GM18498 (cell line): ENCODE results near the gene RAPGEF5.

Experiments used
- ATAC-seq: cut with Tn5 transposase; IDR thresholded peaks from one replicate; pipeline ENCODE4 v1.9.1; 2021; ENCODE audit warnings: mild to moderate bottlenecking, moderate library complexity; ENCODE audit not compliant: unreplicated experiment

RAPGEF5 gene

GRCh38 chr7:22229148-22229547, 127.8 kb downstream of the RAPGEF5 start:
- ATAC-seq = no peak

DNA sequence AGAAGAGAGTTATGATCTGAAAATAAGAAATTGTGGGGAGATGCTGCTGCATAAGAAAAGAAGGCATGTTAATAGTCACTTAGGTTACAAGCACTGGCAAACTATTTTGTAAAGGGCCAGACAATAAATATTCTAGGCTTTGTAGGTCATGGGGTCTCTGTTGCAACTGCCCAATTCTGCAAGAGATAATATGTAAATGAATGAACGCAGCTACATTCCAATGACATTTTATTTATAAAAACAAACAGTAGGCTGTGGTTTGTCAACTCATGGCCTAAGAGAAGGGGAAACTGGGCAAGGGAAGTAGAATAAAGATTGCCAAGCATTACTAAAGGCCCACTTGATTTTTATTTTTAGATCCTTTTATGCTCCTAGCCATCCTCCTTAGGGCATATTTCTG, 133.1 kb downstream of the RAPGEF5 start:
- ATAC-seq = no peak

- ATAC-seq = no peak
Observed at GRCh38 chr7:22220941-22221340, 136.0 kb downstream of the RAPGEF5 start.

DNA sequence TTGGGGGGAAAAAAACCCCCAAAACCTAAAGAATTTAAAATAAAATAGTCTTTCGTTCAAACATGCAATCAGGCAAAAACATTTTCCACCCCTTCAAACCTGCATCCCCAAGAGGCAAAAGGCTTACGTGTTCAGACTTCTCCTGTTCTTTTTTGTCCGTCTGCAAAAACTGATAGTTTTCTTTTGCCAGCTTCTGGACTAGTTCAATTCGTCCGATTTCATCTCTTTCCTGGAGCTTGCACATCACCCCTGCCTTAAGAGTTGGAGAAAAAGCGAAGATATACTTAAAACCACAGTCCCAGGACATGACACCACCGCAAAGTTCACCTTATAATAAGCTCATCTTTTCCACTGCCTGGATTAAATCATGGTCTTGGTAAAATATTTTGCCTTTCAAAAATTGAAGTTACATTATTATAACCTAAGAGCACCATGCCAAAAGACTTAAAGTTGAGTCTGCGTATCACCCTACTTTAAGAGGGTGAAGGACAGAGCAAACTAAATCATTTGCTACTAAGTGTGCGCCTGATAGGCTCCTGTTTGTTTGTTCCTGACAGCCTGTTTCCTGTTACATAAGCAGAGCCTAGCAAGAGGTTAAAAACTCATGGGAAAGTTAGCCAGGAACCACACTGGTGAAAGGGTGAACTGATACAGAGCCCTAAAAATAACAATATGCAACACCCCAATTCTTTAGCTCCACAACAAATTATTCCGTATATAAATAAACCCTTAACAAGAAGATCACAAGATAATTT, 137.0 kb downstream of the RAPGEF5 start:
- ATAC-seq = no peak

DNA sequence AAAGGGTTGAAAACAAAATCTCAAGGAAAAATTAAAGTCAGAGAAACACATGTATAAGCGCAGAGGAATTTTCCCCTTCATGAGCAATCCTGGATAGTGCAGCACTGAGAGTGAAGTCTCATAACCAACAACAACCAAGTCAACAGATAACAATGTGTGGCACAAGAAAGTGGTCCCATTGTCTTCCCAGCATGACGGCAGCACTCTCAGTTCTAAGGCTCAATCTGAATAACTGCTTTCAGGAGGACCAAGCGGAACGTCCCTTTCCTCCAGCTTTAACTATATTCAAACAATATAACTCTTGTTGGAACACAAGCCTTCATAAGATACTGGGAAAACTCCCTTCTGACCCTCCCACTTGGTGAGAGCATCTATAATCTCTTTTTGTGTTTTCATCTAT, 137.9 kb downstream of the RAPGEF5 start:
- no peak for ATAC-seq

GRCh38 chr7:22216832-22217475, 140.0 kb downstream of the RAPGEF5 start:
- ATAC-seq = no peak

- no peak for ATAC-seq
Observed at GRCh38 chr7:22216309-22216708, 140.6 kb downstream of the RAPGEF5 start.

DNA sequence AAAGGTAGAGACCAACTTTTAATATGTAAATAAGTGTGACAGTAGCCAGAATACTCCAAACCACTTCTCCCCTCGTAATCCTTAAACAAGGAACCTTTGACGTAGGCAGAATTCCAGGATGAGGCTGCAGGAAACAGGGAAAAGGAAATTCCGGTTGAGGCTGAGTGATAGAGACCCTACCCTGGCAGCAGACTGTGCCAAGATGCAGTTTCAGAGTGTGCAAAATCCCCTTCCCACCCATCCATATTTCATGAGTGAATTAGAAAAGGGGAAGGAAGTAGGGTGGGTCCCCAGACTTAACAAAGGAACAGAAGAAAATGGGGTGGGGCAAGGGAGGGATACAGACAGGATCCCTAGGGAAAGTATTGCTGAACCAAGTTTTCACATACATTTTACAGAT, 143.0 kb downstream of the RAPGEF5 start:
- no peak for ATAC-seq

- no peak for ATAC-seq
Observed at GRCh38 chr7:22213081-22213480, 143.9 kb downstream of the RAPGEF5 start.

- no peak for ATAC-seq
Observed at GRCh38 chr7:22210967-22211366, 146.0 kb downstream of the RAPGEF5 start.

DNA sequence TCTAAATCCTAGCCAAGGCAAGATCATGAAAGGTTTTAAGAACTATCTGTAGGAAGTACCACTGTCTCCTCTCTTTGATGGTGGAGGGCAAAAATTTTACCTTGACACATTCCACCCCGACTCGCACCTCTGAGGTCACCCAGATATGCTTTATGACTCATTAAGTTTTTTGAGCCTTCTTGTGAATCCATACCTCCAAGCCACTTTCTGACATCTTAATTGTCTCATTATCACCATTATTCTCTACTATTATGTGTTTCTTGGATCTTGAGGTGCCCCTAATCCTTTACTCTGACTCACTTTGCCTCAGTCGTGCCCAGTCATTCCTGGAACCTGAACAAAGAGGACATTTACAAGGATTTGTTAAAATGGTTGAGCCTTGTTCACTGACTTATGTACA, 146.6 kb downstream of the RAPGEF5 start:
- ATAC-seq = no peak

- ATAC-seq = no peak
Observed at GRCh38 chr7:22208799-22209198, 148.2 kb downstream of the RAPGEF5 start.

GRCh38 chr7:22207724-22208225, 149.2 kb downstream of the RAPGEF5 start:
- ATAC-seq = no peak

GRCh38 chr7:22205631-22206030, 151.3 kb downstream of the RAPGEF5 start:
- no peak for ATAC-seq

DNA sequence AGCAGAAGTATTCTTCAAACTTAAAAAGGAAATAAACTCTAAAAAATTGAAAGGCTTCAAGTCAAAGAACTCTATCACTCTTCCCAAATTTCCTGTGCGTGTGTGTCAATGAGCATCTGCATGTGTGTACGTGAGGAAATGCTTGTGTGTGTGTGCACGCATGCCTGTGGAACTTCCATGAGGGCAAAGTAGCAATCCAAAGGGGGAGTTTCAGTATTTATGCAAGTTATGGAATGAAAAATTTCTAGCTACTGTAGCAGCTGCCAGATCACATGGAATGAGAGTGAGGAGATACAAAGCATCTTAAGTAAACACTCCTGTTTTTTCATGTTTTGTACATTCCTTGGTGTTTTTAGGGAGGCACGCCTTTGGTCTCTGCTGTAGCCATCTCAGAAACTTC, 152.6 kb downstream of the RAPGEF5 start:
- no peak for ATAC-seq

DNA sequence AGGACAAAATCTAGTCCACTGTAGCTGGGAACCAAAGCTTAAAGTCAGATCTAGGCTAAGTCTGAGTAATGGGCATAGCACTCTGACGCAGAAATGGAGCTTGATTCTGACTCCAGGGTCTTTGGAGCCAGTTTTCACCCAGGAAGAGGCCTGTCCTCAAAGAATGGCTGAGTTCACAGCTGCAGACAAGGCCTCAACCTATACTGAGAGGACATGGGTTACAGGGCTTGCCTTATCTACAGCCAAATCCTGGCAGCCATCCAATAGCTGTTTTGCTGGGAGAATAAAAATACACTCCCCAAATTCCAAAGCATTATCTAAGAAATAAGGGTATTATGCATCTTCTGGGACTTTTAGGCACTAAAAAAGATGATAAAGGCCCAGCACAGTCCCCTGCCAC, 154.8 kb downstream of the RAPGEF5 start:
- ATAC-seq = no peak

DNA sequence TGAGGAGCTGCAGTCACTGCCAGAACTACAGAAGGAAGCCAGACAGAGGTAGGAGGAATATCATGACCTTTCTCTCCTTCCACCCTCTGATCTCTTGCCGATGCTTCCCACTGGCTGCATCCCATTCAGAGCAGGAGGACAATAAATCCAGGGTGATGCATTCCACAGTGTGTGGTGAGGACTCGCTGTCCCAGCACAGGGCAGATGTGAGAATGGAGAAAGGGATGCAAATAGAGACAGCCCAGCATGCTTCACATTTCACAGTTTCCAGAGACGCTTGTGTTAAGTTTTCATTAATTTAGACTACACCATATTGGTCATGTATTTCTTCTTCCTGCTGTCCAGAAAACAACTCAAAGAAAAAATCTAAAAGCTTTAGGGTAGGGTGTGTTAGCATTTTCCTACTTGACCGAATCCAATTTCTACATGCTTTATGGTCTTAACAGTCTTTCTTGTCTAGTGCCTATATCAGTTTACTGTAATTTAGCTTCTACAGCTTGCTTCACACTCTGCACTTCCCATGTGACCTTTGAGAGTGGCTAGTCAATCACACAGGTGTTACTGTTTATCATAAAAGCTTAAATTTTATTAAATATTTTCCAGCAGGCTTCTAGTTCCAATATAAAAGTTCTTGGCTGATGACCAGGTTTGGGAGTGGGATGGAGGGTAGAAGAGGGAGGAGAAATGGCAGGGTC, 155.6 kb downstream of the RAPGEF5 start:
- ATAC-seq = no peak

GRCh38 chr7:22200777-22201176, 156.2 kb downstream of the RAPGEF5 start:
- ATAC-seq = no peak

DNA sequence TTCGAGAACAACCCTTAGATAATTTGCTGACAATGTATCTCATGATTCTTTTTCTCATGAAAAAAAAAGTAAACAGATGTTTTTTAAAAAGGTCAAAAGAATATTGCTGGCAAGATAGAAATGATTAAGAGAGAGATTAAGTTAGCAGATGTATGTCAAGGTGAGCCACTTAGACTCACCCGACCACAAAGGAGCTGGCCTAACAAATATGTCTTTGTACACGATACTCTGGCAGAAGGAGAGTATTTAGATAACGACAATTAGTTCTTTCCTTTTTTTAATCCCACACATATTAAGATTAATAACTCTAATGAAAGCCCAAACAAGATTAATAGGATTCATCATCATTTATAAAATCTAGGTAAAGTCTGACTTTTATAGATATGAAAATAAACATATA, 156.7 kb downstream of the RAPGEF5 start:
- no peak for ATAC-seq

DNA sequence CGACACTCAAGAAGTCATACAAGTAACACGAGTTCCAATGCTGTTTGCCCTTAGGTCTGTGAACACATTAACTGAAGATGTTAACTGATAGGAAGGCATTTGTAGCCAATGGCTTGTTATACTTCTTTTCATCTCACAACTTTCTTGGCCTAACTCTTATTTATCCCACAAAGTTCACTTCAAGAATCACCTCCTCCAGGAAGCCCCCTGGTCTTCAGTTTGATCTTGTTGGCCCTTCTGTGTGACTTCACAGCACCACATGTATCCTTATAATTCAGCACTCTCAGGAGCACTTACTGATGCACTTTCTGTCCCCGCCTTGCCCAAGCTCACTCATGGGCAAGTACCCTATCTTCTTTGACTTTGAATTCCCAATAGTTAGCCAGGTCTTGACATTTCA, 159.6 kb downstream of the RAPGEF5 start:
- no peak for ATAC-seq

DNA sequence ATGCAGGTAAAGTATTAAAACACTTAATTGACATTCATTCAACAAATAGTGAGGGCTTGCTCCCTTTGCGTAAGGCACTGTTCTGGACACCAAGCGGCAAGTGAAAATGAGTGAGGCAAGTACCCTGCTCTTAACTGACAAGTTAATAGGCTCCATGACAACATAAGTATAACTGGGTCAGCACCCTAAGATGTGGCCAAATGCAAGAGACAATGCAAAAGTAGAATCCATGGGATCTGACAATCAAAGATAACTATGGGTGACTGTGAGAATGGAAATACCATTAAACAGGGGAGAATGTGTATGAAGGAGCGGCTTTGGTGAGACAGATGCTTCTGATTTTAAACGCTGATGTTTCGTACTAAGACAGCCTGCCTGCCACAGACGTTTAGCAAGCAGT, 160.5 kb downstream of the RAPGEF5 start:
- no peak for ATAC-seq
